ENCODE data around the gene TRIM54.

DNA sequence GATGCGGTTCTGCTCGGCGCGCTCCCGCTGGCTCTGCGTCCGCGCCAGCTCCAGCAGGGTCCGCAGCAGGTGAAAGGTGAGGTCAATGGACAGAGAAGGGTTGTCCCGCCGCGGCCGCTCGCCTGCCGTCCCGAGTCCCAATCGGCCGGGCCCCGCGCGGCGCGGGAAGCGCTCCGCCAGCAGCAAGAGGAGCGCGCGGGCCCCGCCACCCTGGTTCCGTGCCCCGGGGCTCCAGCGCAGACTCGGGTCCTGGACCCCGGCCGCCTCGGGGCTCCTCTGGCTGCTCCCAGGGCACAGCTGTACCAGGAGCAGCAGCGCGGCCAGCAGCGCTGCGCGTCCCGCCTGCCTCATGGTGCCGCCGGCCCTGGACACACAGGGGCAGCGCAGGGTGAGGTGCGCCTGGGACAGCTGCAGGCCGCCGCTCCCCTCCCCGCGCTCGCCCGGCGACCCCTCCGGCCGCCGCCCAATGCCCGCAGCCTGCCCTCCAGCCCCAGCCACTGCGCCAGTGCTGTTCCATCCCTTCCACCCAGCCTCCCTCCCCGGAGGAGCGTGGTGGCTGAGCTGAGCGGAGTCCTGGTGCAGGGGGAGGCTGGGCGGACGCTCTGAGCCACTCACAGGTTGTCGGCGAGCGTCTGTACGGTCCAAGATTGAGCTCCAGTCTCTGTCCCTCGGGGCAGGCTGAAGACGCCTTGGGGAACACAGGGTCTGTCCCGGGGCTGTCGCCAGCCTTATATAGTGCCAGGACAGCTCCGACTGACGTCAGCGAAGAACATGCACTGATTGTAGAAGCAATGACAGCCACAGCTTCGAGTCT is 25.5 kb downstream of the TRIM54 start:
- TF ChIP-seq, protein P1, sequence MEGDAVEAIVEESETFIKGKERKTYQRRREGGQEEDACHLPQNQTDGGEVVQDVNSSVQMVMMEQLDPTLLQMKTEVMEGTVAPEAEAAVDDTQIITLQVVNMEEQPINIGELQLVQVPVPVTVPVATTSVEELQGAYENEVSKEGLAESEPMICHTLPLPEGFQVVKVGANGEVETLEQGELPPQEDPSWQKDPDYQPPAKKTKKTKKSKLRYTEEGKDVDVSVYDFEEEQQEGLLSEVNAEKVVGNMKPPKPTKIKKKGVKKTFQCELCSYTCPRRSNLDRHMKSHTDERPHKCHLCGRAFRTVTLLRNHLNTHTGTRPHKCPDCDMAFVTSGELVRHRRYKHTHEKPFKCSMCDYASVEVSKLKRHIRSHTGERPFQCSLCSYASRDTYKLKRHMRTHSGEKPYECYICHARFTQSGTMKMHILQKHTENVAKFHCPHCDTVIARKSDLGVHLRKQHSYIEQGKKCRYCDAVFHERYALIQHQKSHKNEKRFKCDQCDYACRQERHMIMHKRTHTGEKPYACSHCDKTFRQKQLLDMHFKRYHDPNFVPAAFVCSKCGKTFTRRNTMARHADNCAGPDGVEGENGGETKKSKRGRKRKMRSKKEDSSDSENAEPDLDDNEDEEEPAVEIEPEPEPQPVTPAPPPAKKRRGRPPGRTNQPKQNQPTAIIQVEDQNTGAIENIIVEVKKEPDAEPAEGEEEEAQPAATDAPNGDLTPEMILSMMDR (IDR thresholded peaks at IDR 0.05) = no peak
- TF ChIP-seq POLR2A (IDR thresholded peaks at IDR 0.05) = no peak
